Right renal cortex interstitium (tissue), 3 donors: ENCODE data around the gene DEF6. TPM values are rescaled to one million over a fixed set of nuclear protein-coding genes. Genes with fewer than 3 reads are reported as not detected.

ENCODE experiments used
- DNase-seq, 3 donors: peaks; one replicate each; pipeline ENCODE4 v3.0.0-alpha.2; 2013; ENCODE audit warnings: low read depth in 3 of 3, low spot score in 2 of 3
- polyA plus RNA-seq, 3 donors: library from polyadenylated mRNA; unstranded; fragments of 120-200 nt; gene quantifications; one replicate each; pipeline ENCODE4 v1.2.1, GENCODE V29; 2013; ENCODE audit not compliant: insufficient read length in 3 of 3

Gene DEF6
- polyA plus RNA-seq, 3 donors, result 3.2 to 3.5 (median 3.3) TPM

DNA sequence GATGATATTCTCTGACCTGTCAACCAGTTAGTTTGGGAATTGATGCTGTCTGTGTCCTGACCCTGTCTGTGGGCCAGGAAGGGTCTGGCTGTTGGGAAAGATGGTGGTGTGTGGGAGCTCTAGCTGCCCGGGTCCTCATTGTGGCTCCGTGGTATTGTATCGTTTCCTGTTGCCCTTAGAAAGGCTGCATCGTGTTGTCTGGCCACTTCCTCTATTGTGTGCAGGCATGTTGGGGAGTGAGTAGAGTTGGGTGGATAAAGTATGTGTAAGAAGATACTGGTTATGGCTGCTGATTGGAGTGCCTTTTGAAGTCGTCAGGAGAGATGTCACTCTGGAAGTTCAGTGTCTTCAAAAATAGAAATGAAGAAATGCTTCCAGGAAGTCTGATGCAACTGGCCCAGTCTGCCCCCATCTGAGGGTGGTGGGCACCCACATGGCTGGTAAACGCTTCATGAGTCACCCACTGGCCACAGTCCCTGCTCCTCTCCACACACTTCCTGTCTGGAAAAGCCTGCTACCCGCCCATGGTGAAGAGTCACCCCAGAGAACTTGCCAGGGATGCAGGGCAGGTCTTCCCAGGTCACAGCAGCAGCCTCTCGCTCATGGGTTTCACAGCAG, 72.6 kb downstream of the DEF6 start:
- DNase-seq, result no peak

DNA sequence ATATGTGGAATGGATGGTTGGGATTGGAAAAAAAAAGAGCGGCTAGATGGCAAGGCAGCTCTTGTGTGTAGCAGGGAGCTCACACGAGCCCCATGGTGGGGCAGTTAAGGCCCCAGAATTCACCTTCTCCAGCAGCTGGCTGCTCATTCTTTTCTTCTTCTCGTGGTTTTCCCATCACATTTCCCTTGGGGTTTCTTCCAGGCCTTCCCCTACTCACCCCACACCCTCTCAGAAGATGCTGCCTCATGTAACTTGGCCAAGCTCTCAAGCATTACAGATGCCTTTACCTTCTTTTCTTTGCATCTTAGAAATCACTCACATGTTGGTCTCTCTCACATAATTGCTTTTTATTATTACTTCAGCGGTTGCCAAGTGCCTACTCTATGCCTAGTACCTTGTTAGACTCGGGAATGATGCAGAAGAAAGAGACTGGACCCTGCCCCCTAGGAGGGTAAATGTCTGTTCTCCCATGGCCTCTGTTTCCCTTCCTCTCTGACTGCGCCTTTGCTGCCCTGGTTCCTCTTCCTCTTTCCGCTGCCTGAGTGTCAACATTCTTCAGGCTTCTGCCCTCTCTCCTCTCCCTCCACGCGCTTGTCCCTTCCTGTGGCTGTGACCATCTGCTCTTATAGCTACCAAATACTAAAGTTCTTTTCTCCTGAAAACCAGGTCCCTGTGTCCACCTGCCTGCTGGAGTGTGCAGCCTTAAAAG, 73.3 kb downstream of the DEF6 start:
- DNase-seq, result no peak

Other genes with a start within 250 kb of the DEF6 start
- 1 to 10 TPM; 1.9 to 2.7 (median 2.6) TPM for gene TCP11, start 156.5 kb upstream of the DEF6 start, polyA plus RNA-seq
- gene SCUBE3, start 83.9 kb upstream of the DEF6 start, polyA plus RNA-seq, result 10 to 100 TPM; 42.5 to 43.8 (median 43.1) TPM
- 10 to 100 TPM; 37.6 to 40.5 (median 38.5) TPM for gene ZNF76, start 38.1 kb upstream of the DEF6 start, polyA plus RNA-seq
- gene PPARD, start 44.7 kb downstream of the DEF6 start, polyA plus RNA-seq, result 10 to 100 TPM; 18.6 to 21.2 (median 20.9) TPM
- 10 to 100 TPM in 2 of 3 donors, 1 to 10 TPM in 1; 8.9 to 10.9 (median 10.1) TPM for gene FANCE, start 154.5 kb downstream of the DEF6 start, polyA plus RNA-seq
- 1,000 to 10,000 TPM; 2,099 to 2,180 (median 2,157) TPM for gene RPL10A, start 170.6 kb downstream of the DEF6 start, polyA plus RNA-seq
- gene TEAD3, start 199.3 kb downstream of the DEF6 start, polyA plus RNA-seq, result 10 to 100 TPM; 38.2 to 42.8 (median 38.5) TPM
- gene TULP1, start 215.1 kb downstream of the DEF6 start, polyA plus RNA-seq, result 1 to 10 TPM; 1.3 to 2.1 (median 1.7) TPM